Activated CD8-positive, alpha-beta T cell treated with anti-CD3 and anti-CD28 coated beads for 36 hours (primary cell): ENCODE measurements around the gene ATP5F1A. TPM values are rescaled to one million over a fixed set of nuclear protein-coding genes. Genes with fewer than 3 reads are reported as not detected.
"Not testable (repeated sequence)": the region's sequence is repeated elsewhere in the genome, so short reads cannot be mapped to it uniquely, and the experiment has no call there.

Experiments used
- ATAC-seq: fragments of 200-7000 bp; cut with Tn5 transposase; one replicate; pipeline ENCODE4 v1.10.0; 2021; ENCODE audit warnings: mild to moderate bottlenecking, moderate library complexity
- CTCF ChIA-PET: fragments of 350-600 bp; sonication (Branson Sonifier 250); formaldehyde crosslinking; loops from one replicate; lab custom pipeline; 2021; ENCODE audit warnings: antibody characterized with exemption; lab: Charles Lee
- POLR2A ChIA-PET: fragments of 350-600 bp; sonication (Branson Sonifier 250); formaldehyde crosslinking; loops from one replicate; lab custom pipeline; 2021; ENCODE audit warnings: antibody characterized with exemption; lab: Charles Lee
- DNase-seq: peaks from one replicate; pipeline ENCODE4 v3.0.0-alpha.2; 2020
- H3K27ac Mint-ChIP-seq: one replicate; pipeline ENCODE4 v1.8.0; 2021; ENCODE audit warnings: mild to moderate bottlenecking, mixed read lengths
- H3K27me3 Mint-ChIP-seq: one replicate; pipeline ENCODE4 v1.8.0; 2021; ENCODE audit warnings: mixed read lengths
- H3K36me3 Mint-ChIP-seq: one replicate; pipeline ENCODE4 v1.8.0; 2021; ENCODE audit warnings: low read depth, mixed read lengths
- H3K4me1 Mint-ChIP-seq: one replicate; pipeline ENCODE4 v1.8.0; 2021; ENCODE audit warnings: low read depth, mixed read lengths
- H3K4me3 Mint-ChIP-seq: one replicate; pipeline ENCODE4 v1.8.0; 2021; ENCODE audit warnings: mild to moderate bottlenecking, moderate library complexity, mixed read lengths
- H3K9me3 Mint-ChIP-seq: one replicate; pipeline ENCODE4 v1.8.0; 2021; ENCODE audit warnings: mixed read lengths
- CTCF ChIP-seq: fragments of 200-600 bp; IDR thresholded peaks from one replicate; pipeline ENCODE4 v1.8.0; 2022; ENCODE audit warnings: antibody characterized with exemption, mild to moderate bottlenecking
- intact Hi-C: fragments of 100-400 bp; cut with micrococcal nuclease; formaldehyde crosslinking; loops from one replicate; pipeline ENCODE4 v1.10.0; 2022
- total RNA-seq, 2 experiments: library from RNA; stranded (reverse); gene quantifications; one replicate each; pipeline ENCODE4 v1.2.3, GENCODE V29; 2021

ATP5F1A gene
- total RNA-seq, 2 experiments from 2014 or later: 476 to 489 TPM

GRCh38 chr18:46051731-46052461 is 46.2 kb downstream of the ATP5F1A start:
- H3K9me3 Mint-ChIP-seq: no peaks in the 10 kb centered on the region

GRCh38 chr18:46050268-46050667 is 47.8 kb downstream of the ATP5F1A start:
- POLR2A ChIA-PET: interaction anchor here (0.7 kb wide), 1 partner anchor 68 kb away, joined by 3 read pairs; no protein-coding TSS in a partner anchor
- TF ChIP-seq CTCF: no peak
- DNase-seq: no peak
- intact Hi-C loops: no loop called here
- Mint-ChIP-seq H3K4me1 (peaks cover 30% of the 10 kb centered on the region), H3K27ac (no peak overlapping the region), H3K36me3 (no peaks in the 10 kb centered on the region), H3K4me3 (no peak overlapping the region), H3K9me3 (no peaks in the 10 kb centered on the region), H3K27me3 (no peaks in the 10 kb centered on the region)
- no peak for ATAC-seq
- CTCF ChIA-PET: no interaction called here

More at GRCh38 chr18:46051731-46052461, 46.2 kb downstream of the ATP5F1A start:
- peaks cover 43% of the 10 kb centered on the region for H3K4me1 Mint-ChIP-seq
- no peaks in the 10 kb centered on the region for H3K36me3 Mint-ChIP-seq
- H3K4me3 Mint-ChIP-seq: no peak overlapping the region
- TF ChIP-seq CTCF: no peak
- ChIA-PET POLR2A (no interaction called here), CTCF (interaction anchor here (1.4 kb wide), 1 partner anchor 22 kb away, joined by 4 read pairs; no protein-coding TSS in a partner anchor)
- no peak for ATAC-seq
- H3K27me3 Mint-ChIP-seq: no peaks in the 10 kb centered on the region
- H3K27ac Mint-ChIP-seq: no peak overlapping the region
- intact Hi-C loops: no loop called here
- no peak for DNase-seq

- no peak for ATAC-seq
- Mint-ChIP-seq H3K4me3 (no peak overlapping the region), H3K36me3 (no peaks in the 10 kb centered on the region), H3K4me1 (peaks cover 21% of the 10 kb centered on the region), H3K9me3 (no peaks in the 10 kb centered on the region), H3K27ac (no peak overlapping the region), H3K27me3 (no peaks in the 10 kb centered on the region)
- intact Hi-C loops: no loop called here
- TF ChIP-seq CTCF: no peak
- ChIA-PET CTCF (no interaction called here), POLR2A (no interaction called here)
- no peak for DNase-seq
These were observed 49.5 kb downstream of the ATP5F1A start for GRCh38 chr18:46048641-46049040.

- DNase-seq, H3K4me3 Mint-ChIP-seq, H3K36me3 Mint-ChIP-seq, H3K9me3 Mint-ChIP-seq, H3K27ac Mint-ChIP-seq, H3K27me3 Mint-ChIP-seq, ATAC-seq, CTCF ChIA-PET, intact Hi-C loops: not testable (repeated sequence)
- H3K4me1 Mint-ChIP-seq: peaks cover 22% of the 10 kb centered on the region
- POLR2A ChIA-PET: interaction anchor here (1.5 kb wide), 1 partner anchor 18 kb away, joined by 4 read pairs; no protein-coding TSS in a partner anchor
These were observed 50.7 kb downstream of the ATP5F1A start for GRCh38 chr18:46047369-46047768.

- Mint-ChIP-seq H3K36me3 (peaks cover 1% of the 10 kb centered on the region), H3K27me3 (no peaks in the 10 kb centered on the region), H3K27ac (no peak overlapping the region), H3K4me3 (no peak overlapping the region), H3K9me3 (no peaks in the 10 kb centered on the region), H3K4me1 (peaks cover 23% of the 10 kb centered on the region)
- ChIA-PET POLR2A (interaction anchor here (1.5 kb wide), 1 partner anchor 18 kb away, joined by 4 read pairs; no protein-coding TSS in a partner anchor), CTCF (interaction anchor here (0.7 to 1.2 kb wide), 2 partner anchors 9 to 36 kb away, joined by 3 read pairs; no protein-coding TSS in a partner anchor)
- intact Hi-C loops: no loop called here
- TF ChIP-seq CTCF: no peak
- ATAC-seq: no peak
- DNase-seq: no peak
These were observed 51.4 kb downstream of the ATP5F1A start for GRCh38 chr18:46046688-46047087.
